NCI-H526 treated with DMSO at 0.1 percent for 48 hours (cell line): ENCODE measurements around the gene EMP2.
"Not testable (repeated sequence)": the region's sequence is repeated elsewhere in the genome, so short reads cannot be mapped to it uniquely, and the experiment has no call there.

Experiments
- DNase-seq: peaks from one replicate; lab custom pipeline; 2025; lab: John Stamatoyannopoulos, UW

EMP2 gene

DNA sequence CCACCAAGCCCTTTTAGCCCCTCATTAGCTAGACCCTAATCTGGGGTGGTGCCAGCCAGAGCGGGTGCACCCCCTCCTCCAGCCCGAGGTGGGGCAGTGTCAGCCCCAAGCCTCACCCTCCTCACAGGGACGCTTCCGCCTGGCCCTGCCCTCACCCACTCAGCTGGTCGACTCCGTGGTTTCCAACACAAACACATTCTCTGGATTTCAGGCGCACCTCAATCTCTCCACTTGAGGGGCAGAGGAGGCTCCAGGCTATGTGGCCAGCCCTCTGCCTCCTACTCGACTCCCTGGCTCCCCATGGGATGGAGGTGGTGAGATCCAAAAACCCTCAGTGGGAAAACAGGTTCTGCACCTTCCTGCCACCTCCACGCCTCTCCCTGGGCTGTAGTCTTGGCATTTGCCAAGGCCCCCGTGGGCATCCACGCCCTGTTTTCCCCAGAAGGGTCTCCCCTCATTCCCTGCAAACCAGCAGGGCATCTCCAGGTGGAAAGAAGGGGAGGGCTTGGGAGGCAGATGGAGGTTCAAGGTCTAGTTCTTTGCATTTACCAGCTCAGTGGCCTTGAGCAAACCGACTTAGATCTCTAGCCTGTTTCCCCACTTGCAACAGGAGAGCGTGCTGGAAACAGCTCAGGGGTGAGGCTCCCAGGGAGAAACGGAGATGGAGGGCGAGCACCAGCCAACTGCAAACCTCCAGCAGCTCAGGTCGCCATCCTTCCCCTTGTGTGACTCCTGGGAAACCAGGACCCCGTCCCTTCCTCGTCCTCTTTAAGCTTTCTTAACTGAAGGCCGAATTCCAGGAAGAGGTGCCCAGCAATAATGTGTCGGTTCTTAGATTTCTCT, 1.7 kb downstream of the EMP2 start:
- peak; percentile 48 for DNase-seq

DNA sequence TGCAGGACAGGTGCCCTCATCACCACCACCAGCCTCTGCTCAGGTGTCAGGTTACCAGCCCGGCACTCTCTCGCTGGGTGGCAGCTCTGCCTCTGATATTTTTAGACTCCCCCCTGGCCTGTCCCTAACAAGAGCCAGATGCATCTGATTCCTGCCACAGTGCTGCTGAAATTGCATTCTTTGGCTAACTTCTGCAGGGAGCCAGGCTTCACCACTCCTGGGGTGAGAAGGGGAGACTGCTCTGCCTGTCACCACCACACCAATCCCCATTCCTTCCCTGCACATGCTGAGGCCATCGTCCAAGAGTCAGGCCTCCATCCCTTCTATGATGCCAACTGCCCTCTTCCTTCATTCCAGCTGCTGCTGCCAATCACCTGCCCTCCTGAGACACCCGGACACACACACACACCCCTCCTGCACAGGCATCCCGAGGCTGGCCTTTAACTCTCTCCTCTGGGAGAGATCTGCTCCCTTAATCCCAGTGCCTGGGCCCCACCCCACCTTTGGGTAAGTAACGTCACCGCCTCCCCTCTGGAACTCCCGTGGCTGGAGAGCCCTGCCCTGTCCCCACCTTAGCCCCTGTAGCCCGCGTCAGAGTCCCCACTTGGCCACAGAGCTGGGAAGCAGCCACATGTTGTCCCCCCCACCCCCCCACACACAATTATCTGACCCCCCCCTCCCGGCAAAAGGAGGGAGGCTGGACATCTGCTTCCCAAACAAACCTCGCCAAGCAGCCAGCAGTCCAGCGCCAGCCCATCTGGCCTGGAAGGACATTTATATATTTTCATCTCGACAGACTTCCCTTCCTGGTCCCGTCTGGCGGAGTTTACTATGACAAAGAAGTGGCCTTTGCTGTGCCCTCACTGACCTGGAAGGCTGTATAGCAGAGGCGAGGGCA, 2.8 kb downstream of the EMP2 start:
- DNase-seq = peak; percentile 70

DNA sequence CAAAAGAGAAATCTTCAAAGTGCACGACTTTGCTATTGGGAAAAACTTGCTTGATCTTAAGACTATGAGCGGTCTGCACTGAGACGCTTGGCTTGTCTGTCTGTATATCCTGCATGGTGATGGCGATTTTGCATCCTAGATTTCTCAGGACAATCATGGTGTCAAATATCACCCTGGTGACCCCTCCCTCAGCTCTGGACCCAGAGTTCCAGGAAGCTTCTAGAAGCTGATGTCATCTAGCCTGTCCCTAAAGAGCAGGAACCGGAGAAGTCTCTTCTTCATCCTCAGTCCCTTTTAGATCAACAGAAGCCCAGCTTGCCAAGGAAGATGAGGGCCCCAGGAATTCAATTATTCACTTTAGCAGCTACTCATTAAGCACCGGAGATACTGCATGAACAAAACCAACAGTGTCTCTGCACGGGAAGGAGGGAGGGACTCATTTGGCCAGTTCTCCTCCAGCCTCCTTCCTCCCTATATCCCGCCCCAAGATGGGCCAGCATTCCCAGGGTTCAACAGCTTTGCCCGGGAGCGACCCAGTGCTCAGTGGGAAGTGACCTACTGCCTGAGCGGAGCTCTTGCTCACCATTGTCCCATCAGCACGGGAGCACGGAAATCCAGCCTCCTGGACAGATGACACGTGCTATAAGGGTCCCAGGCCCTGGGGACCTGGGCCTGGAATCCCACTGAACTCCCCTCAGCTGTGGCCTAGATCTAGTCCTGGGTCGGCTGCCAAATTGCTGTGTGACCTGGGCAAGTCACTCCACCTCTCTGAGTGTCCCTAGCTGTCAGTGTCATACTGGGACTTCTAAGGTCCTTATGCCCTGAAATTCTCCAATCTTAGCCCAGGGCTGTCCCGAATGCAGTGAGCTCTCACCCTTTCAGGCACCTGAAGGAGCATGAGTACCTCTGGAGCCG, 3.8 kb downstream of the EMP2 start:
- DNase-seq = no peak

DNA sequence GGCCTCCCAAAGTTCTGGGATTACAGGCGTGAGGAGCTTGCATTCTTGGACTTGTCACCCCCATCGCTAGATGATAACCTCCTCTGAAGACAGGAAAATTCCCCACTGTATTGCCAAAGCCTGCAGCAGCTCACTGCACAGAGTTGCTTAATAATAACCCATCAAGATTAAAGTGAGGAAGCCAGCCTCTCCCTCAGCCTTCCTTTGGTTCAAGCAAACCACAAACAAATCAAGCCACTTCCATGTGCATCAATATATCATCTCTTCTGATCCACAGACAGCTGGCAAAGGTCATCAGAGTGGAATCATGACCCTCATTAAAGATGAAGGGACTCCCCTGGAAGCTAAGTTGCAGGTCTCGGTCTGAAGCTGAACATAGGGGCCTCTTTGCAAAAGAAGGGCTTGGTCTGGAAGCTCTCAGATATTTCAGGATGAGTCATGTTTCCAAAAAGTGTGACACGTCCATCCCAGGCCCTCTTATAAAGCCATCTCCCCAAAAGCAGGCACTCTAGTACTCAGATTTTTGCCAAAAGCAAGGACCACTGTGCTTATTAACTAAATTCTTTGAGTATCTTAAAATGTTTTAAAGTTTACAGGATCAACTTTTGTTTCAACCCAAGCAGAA, 4.8 kb downstream of the EMP2 start:
- no peak for DNase-seq

DNA sequence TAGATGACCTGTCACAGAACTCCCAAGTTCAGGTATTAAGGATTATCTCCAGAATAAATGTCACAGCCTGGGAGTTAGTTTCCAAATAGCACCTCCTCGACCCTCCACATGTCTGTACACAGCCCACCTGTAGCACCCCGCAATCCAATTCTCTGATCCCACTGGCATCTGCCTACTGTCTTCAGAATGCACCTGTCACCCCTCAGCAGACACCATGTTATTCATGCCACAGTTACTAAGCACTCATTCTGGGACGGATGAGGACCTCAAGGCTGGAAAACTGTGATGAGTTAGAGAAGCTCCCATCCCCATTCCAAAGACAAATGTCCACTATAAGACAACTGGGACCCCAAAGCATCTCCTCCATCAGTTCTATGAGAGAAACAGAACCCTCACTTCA, 7.8 kb downstream of the EMP2 start:
- no peak for DNase-seq

DNA sequence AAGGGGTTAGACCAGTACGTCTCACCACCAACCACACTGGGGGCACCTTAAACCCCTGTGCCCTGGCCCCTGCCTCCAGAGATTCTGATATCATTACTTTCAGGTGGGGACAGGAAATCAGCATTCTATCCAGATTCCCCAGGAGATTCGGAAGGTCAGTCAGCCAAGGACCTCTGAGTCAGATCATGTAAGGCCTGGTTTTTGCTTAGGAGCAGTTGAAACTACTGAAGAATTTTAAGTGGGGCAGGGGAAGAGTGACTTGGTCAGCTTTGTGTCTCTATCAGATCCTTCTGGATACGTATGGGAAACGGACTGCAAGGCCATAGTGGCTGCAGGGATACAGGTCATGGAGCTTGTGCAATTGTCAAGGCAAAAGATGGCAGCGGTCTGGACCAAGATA, 9.0 kb downstream of the EMP2 start:
- no peak for DNase-seq

DNA sequence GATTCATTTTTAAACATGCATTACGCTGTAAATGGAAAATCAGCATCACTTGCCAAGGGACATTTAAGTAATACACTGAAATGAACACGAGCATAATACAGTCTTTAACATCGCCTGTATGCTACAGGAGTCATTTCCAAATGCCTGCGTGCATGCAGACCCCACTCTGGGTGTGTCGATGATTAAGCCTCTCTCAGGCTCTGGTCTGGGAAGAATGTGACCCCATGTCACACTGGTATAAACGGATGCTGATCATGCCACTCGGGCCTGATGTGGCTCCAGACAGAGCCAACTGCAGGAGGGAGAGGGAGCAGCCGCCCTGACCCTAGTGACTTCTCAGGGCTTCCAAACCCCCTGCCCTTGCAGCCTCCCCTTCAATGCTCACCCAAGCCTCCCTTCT, 10.8 kb downstream of the EMP2 start:
- no peak for DNase-seq

DNA sequence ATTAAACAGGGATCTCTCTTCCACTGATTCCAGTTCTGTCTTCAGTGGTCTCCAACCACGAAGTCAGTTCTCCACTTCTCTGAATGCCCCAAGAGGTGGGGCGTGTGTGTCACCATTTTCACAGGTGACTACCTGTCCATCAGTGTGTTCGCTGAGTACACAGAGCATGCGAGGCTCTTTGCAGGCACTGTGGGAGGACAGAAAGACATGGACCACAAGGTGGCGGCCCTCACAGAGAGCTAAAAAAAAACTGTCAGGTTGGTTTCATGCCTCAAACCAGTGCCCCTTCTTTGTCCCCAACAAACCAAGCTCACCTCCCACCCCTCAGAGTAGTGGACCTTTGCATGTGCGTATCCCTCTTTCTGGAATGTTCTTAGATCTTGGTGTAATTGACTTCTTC, 13.8 kb downstream of the EMP2 start:
- no peak for DNase-seq

DNA sequence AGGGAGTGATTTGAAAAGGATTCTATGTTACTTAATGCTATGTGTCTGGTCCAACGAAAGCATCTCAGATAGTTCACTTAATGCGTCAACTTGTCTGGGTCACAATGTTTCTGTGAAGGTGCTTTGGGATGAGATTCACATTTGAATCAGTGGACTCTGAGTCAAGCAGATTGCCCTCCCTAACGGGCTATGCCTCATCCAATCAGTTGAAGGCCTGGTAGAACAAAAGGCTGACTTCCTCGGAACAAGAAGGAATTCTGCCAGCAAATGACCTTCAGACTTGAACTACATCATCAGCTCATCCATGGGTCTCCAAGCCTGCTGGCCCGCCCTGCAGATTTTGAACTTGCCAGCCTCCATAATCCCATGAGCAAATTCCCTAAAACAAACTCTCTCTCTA, 15.2 kb downstream of the EMP2 start:
- DNase-seq = no peak

DNA sequence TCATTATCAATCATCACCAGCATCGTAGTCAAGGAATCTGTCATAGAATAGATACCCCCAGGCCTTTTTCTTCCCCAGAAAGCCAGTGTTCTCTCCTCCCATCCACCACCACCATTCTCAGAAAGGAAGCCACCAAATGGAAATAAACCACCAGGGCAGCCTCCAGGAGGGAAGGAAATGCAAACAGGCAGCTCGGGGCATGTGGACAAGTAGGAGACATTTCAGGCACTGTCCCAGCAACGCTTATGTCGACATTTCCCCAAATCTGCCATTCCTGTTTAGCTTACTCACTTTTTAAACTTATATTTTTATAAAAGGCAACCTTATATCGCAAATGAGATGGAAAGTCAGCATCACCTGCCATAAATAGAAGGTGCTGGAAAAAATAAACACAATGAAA, 15.8 kb downstream of the EMP2 start:
- no peak for DNase-seq

DNA sequence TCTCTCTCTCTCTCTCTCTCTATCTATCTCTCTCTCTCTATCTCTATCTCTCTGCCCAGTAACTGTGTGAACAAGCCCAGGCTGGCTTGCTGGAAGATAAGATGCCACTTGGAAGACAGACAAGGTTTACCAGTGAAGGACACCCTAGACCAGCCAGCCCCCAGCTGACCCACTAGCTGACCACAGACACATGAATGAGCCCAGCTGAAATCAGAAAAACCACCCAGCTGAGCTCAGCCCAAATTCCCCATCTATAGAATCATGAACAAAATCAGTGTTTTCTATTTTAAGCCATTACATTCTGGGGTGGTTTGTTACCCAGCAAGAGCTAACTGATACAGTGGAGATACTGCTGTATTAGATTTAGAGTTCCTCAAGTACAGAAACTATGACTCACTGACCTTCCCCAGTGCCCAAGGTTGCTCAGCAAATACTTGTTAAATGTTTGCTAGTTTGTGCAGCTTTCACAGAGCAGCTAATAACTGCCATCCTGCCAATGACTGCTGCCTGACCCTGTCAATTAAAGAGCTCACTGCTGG, 18.0 kb downstream of the EMP2 start:
- DNase-seq = no peak

DNA sequence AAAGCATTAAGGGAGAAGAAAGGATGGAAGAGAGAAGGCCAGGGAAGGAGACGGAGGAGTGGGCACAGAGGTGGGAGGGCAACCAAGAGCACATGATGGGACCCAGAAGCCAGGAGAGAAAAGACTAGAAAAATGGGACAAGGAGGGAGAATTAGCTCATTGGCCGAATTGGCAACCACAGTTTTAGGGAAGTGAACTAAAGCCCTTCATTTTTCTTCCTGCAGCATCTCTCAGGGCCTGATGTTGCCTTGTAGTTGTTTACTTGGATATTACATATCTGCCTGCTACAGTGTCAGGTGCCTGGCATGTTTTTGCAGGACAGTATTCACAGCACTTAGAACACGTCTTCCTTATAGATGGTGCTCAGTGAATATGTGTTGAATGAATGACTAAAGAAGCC, 19.0 kb downstream of the EMP2 start:
- no peak for DNase-seq

DNA sequence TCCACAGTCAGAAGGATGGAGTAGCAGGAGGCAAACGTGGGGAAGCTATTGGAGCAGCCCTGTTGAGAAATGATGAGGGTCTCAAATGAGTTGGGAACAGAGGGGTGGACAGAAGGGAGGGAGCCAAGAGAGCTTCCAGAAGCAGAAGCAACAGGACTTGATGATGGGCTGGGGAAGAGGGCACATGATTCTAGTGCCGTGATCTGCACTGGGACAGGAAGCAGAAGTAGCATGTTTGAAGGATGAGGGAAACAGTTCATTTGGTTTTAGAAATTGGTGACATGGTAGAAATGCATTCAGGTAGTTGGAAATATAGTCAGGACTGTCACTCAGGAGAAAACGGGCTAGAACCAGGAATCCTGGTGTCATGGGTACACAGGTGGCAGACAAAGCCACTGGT, 19.4 kb downstream of the EMP2 start:
- DNase-seq = no peak

DNA sequence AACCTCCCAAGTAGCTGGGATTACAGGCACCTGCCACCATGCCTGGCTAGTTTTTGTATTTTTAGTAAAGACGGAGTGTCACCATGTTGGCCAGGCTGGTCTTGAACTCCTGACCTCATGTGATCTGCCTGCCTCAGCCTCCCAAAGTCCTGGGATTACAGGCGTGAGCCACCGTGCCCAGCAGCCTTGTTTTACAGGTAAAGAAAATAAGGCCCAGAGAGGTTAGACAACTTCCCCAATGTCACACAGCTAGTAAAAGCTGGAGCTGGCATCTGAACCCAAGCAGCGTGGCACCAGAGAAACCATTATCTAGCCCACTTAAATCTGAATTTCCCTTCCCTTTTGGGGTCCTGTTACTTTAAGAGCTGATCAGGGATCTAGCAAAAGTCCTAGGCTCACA, 20.6 kb downstream of the EMP2 start:
- DNase-seq = not testable (repeated sequence)

DNA sequence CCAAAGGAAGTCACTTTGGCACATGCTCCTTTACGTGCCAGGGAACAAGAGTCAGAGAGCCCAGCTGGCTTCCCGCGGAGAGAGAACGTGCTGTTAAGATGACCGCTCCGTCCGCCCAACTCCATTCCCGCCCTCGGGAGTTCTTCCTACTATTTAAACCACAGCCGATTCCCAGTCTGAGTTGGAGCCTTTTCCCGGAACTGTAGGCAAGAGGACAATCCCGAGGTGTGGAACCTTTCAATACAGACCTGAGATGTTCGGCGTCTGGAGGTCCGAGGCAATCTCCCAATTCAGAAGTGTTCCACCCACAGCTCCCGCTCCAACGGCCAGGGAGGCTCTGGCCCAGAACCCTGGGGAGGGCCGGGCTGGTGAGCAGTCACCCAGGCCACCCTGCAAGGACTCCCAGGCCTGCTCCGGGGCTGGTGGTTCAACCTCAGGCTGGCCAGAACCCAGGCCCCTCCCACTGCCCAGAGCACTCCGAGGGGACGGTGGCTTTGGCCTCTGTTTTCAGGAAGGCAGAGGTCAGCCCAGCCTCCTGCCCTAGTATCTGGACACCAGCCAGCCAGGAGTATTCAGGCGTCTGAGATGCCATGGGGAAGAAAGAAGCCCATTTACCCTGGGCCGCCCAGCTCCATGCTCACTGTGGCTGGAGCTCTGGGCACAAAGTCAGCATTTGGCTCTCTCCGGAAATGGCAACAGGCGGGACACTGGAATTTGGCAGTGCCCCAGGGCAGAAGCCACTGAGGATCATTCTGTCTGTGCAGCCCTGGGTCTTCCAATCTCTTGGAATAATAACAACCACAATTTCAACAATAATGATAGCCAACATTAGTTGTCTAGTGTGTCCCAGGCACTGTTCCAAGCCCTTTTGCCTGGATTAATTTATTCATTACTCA, 21.4 kb downstream of the EMP2 start:
- no peak for DNase-seq

DNA sequence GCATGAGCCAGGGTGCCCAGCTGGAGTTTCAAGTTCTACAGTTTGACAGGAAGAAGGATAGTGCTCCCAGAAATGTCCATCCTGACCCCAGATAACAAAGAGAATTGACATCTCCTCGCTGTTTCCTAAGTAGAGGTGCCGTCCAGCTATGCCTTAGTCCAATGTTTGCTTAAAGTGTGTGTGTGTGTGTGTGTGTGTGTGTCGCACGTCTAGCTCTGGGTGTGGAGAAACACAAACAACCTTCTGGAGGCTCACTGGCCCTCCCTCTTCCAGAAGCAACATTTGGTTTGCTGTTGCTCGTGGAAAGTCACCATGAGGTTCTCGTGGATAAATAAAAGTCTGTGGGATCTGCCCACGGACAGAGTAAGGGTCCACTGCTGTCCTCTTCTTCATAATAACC, 22.1 kb downstream of the EMP2 start:
- no peak for DNase-seq

DNA sequence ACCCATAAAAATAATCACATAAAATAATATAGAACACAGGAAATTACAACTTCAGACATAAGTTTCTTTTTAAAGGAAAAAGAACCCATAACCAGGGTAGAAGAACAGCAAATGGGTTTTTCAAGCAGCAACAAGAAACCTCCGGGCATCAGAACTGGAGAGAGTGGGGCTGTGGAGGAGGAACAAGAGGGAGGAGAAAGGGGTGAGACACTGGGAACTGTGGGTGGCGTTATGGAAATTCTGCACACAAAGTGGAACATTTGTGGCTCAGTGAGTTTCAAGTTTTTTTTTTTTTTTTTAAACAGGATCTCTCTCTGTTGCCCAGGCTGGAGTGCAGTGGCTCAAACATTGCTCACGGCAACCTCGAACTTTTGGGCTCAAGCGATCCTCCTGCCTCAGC, 22.6 kb downstream of the EMP2 start:
- no peak for DNase-seq

DNA sequence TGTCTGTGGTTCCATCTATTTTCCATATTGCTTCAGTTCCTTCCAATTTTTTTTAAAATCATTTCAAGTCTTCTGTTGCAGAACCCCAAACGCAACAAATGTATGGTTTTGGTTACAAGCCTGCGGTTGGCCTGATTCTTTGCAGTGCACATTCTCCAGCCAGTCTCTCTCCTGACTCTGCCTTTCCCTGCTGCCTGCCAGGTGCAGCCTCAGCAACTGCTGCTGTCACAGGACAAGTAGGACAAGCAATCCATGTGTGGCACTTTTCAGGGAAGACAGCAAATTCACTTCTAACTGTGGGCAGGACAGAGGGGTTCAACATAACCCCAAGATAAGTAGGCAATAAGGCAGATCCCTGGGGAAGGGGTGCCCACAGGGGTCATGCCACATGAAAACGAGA, 24.2 kb downstream of the EMP2 start:
- DNase-seq = no peak

DNA sequence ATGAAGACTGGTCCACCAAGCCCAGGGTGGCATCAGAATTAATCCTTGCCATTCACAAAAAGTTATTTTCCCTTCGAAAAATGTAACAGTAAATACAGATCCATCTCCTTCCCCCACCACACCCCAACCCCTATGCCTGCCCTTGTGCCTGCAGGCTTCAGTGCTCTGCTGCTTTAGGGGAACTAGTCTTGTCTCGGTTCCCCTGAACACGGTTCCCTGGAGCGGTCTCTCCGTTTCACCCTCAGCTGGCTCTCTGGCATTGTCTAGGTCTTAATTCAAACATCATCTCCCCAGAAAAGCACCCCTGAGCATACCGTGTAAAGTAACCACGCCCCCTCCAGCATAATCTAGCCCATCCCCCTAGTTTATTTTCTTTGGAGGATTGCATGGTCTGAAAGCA, 25.8 kb downstream of the EMP2 start:
- no peak for DNase-seq

DNA sequence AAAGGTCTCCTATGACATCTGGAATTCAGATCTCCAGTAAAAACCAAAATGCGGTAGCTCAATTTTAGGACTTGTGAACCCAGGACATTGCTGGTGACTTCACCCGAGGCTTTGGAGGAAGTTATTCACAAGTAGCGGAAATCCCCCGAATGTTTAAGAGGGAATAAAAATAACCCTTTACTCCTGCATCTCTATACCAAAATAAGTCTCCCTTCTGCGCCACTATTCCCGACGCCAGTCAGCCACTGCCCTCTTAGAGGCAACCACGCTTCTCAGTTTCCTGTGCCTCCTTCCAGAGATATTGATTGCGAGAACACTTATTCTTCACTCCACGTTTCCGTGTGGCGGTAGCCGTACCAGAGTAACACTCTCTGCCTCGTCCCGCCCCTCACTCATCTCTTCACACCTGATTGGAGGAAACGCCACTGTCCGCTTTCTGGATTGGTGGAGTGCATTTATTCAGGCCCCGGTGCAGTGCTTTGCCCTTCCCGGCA, 27.4 kb downstream of the EMP2 start:
- DNase-seq = no peak
